H1 (cell line): Measurements from ENCODE around the gene PIK3R6.

Source experiments
- BRCA1 ChIP-seq: IDR thresholded peaks from 2 replicates; pipeline ENCODE4 v1.6.1; 2012; ENCODE audit warnings: low read depth, low read length, improper control_type of control experiment
- CEBPB ChIP-seq: IDR thresholded peaks from 2 replicates; pipeline ENCODE4 v1.6.1; 2012; ENCODE audit warnings: low read depth, low read length
- GABPA ChIP-seq: IDR thresholded peaks from 2 replicates; pipeline ENCODE4 v1.6.1; 2011; ENCODE audit warnings: mild to moderate bottlenecking, low read length, moderate library complexity, borderline replicate concordance; ENCODE audit not compliant: insufficient read depth
- NANOG ChIP-seq: IDR thresholded peaks from 2 replicates; pipeline ENCODE4 v1.6.1; 2011; ENCODE audit warnings: low read length, low read depth, mild to moderate bottlenecking, inconsistent platforms; ENCODE audit not compliant: insufficient read depth, poor library complexity, severe bottlenecking
- POLR2A ChIP-seq, 2 experiments: IDR thresholded peaks; 1 replicate in 1 of 2; 2 replicates in 1 of 2; pipeline ENCODE4 v1.6.1; 2011; ENCODE audit warnings: low read depth in 2 of 2, low read length in 2 of 2, mild to moderate bottlenecking in 2 of 2; ENCODE audit errors: control extremely low read depth in 1 of 2
- POLR2AphosphoS5 ChIP-seq: IDR thresholded peaks from 2 replicates; pipeline ENCODE4 v1.6.1; 2011; ENCODE audit warnings: low read depth, low read length
- RXRA ChIP-seq: IDR thresholded peaks from 2 replicates; pipeline ENCODE4 v1.6.1; 2011; ENCODE audit warnings: low read depth, mild to moderate bottlenecking, low read length, moderate library complexity; ENCODE audit not compliant: insufficient read depth
- TAF1 ChIP-seq: IDR thresholded peaks from 2 replicates; pipeline ENCODE4 v1.6.1; 2011; ENCODE audit warnings: mild to moderate bottlenecking, low read depth, low read length
- TEAD4 ChIP-seq: IDR thresholded peaks from 2 replicates; pipeline ENCODE4 v1.6.1; 2012; ENCODE audit warnings: low read depth, low read length, inconsistent platforms, mixed read lengths
- TF ChIP-seq, protein P1 (sequence below), 3 experiments: IDR thresholded peaks; 1 replicate in 2 of 3; 2 replicates in 1 of 3; pipeline versions ENCODE4 v1.5.1 to v1.6.1; 2011; ENCODE audit warnings: low read length in 3 of 3, mild to moderate bottlenecking in 3 of 3, inconsistent platforms in 2 of 3, low read depth in 1 of 3, moderate library complexity in 1 of 3; ENCODE audit not compliant: insufficient read depth in 1 of 3; ENCODE audit errors: control extremely low read depth in 1 of 3
- TF ChIP-seq, protein P2 (sequence below): IDR thresholded peaks from 2 replicates; pipeline ENCODE4 v1.6.1; 2012; ENCODE audit warnings: inconsistent platforms
- TF ChIP-seq, protein P3 (sequence below): IDR thresholded peaks from 2 replicates; pipeline ENCODE4 v1.6.1; 2012; ENCODE audit warnings: low read length, inconsistent platforms

DNA sequence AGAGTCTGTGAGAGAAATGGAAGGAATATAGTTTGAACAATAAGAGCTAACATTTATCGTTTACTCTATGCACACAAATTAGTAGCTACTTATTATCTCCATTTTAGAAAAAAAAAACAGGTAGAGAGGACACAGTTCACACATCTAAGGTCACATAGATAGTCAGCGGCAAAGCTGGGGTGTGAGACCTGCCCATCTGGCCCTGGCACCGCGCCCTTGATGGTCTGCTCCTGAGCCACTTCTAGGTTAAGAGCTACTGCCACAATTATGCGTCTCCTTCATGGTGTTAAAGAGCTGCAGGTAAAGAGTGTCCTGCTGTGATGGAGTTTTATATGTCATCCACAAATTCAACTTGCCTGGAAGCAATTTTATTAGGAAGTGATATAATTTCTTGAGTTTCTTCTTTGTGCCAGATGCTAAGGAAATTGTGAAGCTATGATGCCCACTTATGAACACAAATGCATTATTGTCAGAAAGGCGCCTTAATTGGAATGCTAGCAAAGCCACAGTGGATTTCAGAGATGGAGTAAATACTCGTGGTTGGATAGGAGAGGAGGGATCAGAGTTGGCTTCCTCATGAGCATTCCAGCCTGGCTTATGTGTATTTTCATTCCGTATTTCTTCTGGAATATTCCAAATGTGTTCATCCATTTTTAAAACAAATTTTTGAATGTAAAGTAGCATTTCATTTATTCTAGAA lies 47.0 kb downstream of the PIK3R6 start:
- TF ChIP-seq POLR2A (IDR thresholded peaks at IDR 0.05; ENCODE audit: control extremely low read depth in 1 of 2, low read depth in 2 of 2, low read length in 2 of 2) (no peak), RXRA (no peak), CEBPB (no peak), BRCA1 (no peak), TAF1 (no peak), GABPA (no peak), TEAD4 (no peak), NANOG (no peak), POLR2AphosphoS5 (no peak)
- TF ChIP-seq, protein P1, sequence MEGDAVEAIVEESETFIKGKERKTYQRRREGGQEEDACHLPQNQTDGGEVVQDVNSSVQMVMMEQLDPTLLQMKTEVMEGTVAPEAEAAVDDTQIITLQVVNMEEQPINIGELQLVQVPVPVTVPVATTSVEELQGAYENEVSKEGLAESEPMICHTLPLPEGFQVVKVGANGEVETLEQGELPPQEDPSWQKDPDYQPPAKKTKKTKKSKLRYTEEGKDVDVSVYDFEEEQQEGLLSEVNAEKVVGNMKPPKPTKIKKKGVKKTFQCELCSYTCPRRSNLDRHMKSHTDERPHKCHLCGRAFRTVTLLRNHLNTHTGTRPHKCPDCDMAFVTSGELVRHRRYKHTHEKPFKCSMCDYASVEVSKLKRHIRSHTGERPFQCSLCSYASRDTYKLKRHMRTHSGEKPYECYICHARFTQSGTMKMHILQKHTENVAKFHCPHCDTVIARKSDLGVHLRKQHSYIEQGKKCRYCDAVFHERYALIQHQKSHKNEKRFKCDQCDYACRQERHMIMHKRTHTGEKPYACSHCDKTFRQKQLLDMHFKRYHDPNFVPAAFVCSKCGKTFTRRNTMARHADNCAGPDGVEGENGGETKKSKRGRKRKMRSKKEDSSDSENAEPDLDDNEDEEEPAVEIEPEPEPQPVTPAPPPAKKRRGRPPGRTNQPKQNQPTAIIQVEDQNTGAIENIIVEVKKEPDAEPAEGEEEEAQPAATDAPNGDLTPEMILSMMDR (IDR thresholded peaks at IDR 0.05; ENCODE audit: control extremely low read depth in 1 of 3, insufficient read depth in 1 of 3, low read depth in 1 of 3, low read length in 3 of 3), result no peak
- TF ChIP-seq, protein P2, sequence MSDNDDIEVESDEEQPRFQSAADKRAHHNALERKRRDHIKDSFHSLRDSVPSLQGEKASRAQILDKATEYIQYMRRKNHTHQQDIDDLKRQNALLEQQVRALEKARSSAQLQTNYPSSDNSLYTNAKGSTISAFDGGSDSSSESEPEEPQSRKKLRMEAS, result no peak
- TF ChIP-seq, protein P3, sequence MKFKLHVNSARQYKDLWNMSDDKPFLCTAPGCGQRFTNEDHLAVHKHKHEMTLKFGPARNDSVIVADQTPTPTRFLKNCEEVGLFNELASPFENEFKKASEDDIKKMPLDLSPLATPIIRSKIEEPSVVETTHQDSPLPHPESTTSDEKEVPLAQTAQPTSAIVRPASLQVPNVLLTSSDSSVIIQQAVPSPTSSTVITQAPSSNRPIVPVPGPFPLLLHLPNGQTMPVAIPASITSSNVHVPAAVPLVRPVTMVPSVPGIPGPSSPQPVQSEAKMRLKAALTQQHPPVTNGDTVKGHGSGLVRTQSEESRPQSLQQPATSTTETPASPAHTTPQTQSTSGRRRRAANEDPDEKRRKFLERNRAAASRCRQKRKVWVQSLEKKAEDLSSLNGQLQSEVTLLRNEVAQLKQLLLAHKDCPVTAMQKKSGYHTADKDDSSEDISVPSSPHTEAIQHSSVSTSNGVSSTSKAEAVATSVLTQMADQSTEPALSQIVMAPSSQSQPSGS, result no peak
